ENCODE data around the gene NYNRIN.
"Not testable (repeated sequence)": the region's sequence is repeated elsewhere in the genome, so short reads cannot be mapped to it uniquely, and the experiment has no call there.

- TF ChIP-seq POLR2AphosphoS5 (IDR thresholded peaks at IDR 0.05; ENCODE audit: low read depth); EZH2 (IDR thresholded peaks at IDR 0.05; ENCODE audit: low read depth, unreplicated experiment); EZH2phosphoT487 (IDR thresholded peaks at IDR 0.05; ENCODE audit: unreplicated experiment); JUNB (IDR thresholded peaks at IDR 0.05; ENCODE audit: unreplicated experiment); CREB1 (CRISPR knock-in tag; IDR thresholded peaks at IDR 0.05; ENCODE audit: low read depth); ZNF114 (CRISPR knock-in tag; IDR thresholded peaks at IDR 0.05); STAT1 (IDR thresholded peaks at IDR 0.05; ENCODE audit: unreplicated experiment): not testable (repeated sequence)
- TF ChIP-seq, protein P1, sequence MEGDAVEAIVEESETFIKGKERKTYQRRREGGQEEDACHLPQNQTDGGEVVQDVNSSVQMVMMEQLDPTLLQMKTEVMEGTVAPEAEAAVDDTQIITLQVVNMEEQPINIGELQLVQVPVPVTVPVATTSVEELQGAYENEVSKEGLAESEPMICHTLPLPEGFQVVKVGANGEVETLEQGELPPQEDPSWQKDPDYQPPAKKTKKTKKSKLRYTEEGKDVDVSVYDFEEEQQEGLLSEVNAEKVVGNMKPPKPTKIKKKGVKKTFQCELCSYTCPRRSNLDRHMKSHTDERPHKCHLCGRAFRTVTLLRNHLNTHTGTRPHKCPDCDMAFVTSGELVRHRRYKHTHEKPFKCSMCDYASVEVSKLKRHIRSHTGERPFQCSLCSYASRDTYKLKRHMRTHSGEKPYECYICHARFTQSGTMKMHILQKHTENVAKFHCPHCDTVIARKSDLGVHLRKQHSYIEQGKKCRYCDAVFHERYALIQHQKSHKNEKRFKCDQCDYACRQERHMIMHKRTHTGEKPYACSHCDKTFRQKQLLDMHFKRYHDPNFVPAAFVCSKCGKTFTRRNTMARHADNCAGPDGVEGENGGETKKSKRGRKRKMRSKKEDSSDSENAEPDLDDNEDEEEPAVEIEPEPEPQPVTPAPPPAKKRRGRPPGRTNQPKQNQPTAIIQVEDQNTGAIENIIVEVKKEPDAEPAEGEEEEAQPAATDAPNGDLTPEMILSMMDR (conservative IDR thresholded peaks at IDR 0.05; ENCODE audit: low read depth in 2 of 2) = not testable (repeated sequence)
- TF ChIP-seq, protein P2, sequence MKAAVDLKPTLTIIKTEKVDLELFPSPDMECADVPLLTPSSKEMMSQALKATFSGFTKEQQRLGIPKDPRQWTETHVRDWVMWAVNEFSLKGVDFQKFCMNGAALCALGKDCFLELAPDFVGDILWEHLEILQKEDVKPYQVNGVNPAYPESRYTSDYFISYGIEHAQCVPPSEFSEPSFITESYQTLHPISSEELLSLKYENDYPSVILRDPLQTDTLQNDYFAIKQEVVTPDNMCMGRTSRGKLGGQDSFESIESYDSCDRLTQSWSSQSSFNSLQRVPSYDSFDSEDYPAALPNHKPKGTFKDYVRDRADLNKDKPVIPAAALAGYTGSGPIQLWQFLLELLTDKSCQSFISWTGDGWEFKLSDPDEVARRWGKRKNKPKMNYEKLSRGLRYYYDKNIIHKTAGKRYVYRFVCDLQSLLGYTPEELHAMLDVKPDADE (IDR thresholded peaks at IDR 0.05) = not testable (repeated sequence)
- TF ChIP-seq, protein P3, sequence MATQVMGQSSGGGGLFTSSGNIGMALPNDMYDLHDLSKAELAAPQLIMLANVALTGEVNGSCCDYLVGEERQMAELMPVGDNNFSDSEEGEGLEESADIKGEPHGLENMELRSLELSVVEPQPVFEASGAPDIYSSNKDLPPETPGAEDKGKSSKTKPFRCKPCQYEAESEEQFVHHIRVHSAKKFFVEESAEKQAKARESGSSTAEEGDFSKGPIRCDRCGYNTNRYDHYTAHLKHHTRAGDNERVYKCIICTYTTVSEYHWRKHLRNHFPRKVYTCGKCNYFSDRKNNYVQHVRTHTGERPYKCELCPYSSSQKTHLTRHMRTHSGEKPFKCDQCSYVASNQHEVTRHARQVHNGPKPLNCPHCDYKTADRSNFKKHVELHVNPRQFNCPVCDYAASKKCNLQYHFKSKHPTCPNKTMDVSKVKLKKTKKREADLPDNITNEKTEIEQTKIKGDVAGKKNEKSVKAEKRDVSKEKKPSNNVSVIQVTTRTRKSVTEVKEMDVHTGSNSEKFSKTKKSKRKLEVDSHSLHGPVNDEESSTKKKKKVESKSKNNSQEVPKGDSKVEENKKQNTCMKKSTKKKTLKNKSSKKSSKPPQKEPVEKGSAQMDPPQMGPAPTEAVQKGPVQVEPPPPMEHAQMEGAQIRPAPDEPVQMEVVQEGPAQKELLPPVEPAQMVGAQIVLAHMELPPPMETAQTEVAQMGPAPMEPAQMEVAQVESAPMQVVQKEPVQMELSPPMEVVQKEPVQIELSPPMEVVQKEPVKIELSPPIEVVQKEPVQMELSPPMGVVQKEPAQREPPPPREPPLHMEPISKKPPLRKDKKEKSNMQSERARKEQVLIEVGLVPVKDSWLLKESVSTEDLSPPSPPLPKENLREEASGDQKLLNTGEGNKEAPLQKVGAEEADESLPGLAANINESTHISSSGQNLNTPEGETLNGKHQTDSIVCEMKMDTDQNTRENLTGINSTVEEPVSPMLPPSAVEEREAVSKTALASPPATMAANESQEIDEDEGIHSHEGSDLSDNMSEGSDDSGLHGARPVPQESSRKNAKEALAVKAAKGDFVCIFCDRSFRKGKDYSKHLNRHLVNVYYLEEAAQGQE (IDR thresholded peaks at IDR 0.05; ENCODE audit: unreplicated experiment) = not testable (repeated sequence)
- TF ChIP-seq, protein P4, sequence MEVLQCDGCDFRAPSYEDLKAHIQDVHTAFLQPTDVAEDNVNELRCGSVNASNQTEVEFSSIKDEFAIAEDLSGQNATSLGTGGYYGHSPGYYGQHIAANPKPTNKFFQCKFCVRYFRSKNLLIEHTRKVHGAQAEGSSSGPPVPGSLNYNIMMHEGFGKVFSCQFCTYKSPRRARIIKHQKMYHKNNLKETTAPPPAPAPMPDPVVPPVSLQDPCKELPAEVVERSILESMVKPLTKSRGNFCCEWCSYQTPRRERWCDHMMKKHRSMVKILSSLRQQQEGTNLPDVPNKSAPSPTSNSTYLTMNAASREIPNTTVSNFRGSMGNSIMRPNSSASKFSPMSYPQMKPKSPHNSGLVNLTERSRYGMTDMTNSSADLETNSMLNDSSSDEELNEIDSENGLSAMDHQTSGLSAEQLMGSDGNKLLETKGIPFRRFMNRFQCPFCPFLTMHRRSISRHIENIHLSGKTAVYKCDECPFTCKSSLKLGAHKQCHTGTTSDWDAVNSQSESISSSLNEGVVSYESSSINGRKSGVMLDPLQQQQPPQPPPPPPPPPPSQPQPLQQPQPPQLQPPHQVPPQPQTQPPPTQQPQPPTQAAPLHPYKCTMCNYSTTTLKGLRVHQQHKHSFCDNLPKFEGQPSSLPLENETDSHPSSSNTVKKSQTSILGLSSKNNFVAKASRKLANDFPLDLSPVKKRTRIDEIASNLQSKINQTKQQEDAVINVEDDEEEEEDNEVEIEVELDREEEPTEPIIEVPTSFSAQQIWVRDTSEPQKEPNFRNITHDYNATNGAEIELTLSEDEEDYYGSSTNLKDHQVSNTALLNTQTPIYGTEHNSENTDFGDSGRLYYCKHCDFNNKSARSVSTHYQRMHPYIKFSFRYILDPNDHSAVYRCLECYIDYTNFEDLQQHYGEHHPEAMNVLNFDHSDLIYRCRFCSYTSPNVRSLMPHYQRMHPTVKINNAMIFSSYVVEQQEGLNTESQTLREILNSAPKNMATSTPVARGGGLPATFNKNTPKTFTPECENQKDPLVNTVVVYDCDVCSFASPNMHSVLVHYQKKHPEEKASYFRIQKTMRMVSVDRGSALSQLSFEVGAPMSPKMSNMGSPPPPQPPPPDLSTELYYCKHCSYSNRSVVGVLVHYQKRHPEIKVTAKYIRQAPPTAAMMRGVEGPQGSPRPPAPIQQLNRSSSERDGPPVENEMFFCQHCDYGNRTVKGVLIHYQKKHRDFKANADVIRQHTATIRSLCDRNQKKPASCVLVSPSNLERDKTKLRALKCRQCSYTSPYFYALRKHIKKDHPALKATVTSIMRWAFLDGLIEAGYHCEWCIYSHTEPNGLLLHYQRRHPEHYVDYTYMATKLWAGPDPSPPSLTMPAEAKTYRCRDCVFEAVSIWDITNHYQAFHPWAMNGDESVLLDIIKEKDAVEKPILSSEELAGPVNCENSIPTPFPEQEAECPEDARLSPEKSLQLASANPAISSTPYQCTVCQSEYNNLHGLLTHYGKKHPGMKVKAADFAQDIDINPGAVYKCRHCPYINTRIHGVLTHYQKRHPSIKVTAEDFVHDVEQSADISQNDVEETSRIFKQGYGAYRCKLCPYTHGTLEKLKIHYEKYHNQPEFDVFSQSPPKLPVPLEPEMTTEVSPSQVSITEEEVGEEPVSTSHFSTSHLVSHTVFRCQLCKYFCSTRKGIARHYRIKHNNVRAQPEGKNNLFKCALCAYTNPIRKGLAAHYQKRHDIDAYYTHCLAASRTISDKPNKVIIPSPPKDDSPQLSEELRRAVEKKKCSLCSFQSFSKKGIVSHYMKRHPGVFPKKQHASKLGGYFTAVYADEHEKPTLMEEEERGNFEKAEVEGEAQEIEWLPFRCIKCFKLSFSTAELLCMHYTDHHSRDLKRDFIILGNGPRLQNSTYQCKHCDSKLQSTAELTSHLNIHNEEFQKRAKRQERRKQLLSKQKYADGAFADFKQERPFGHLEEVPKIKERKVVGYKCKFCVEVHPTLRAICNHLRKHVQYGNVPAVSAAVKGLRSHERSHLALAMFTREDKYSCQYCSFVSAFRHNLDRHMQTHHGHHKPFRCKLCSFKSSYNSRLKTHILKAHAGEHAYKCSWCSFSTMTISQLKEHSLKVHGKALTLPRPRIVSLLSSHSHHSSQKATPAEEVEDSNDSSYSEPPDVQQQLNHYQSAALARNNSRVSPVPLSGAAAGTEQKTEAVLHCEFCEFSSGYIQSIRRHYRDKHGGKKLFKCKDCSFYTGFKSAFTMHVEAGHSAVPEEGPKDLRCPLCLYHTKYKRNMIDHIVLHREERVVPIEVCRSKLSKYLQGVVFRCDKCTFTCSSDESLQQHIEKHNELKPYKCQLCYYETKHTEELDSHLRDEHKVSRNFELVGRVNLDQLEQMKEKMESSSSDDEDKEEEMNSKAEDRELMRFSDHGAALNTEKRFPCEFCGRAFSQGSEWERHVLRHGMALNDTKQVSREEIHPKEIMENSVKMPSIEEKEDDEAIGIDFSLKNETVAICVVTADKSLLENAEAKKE (CRISPR knock-in tag; IDR thresholded peaks at IDR 0.05) = not testable (repeated sequence)
These were observed 11.2 kb upstream of the NYNRIN start for GRCh38 chr14:24387579-24387978.

All from GM23338 (cell line).